Adrenal gland (tissue), 5 donors: Measurements from ENCODE around the gene MYLK4.

Source experiments
- CTCF ChIP-seq, 6 experiments: fragments of 450-650 bp in 4 of 6; fragments of 200-600 bp in 2 of 6; sonication (generic) in 1 of 6; IDR thresholded peaks; 1 replicate in 5 of 6; 2 replicates in 1 of 6; pipeline versions ENCODE4 v1.5.1 to v1.8.0; 2016 to 2021; ENCODE audit warnings: antibody characterized with exemption in 6 of 6, mild to moderate bottlenecking in 2 of 6, moderate library complexity in 1 of 6
- POLR2A ChIP-seq, 2 donors: fragments of 450-650 bp; IDR thresholded peaks; one replicate each; pipeline ENCODE4 v1.6.1; 2017; ENCODE audit warnings: antibody characterized with exemption in 2 of 2, mild to moderate bottlenecking in 2 of 2, moderate library complexity in 1 of 2
- donor health status: DM: no; HTN: no; CAD: no.

DNA sequence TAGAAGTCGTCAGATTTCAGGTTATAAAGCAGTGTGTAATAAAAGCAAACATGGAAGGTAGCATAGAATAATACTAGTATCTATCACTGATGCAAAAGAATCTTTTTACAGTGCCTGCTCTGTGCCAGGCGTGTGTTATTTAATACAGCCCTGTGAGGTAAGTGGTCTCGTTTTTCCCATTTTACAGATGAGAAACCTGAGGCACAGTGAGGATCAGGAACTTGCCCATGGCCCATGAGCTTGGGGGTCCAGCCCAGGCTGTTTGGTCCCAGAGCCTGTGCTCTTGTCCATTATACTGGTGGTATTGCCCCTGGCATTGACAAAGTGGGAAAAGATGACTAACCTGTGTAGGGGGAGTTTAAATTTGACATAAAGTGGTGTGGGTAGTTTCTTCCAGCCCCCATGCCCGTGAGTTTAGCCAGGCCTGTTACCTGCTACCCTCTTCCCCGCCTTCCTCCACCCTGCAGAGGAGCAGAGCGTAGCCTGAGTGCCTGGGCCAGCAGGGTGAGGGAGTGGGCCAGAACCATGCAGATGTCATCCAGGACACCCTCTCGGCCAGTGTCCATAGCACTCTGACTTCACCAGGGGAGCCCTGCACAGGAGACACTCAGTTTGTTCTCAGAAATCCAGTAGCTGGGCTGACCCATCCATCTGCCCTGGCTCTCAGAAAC is 31.1 kb upstream of the MYLK4 start:
- TF ChIP-seq POLR2A (IDR thresholded peaks at IDR 0.05), result no peak
- no peak for TF ChIP-seq CTCF (IDR thresholded peaks at IDR 0.05)
